ENCODE results near the gene OIP5. TPM values are rescaled to one million over a fixed set of nuclear protein-coding genes. Genes with fewer than 3 reads are reported as not detected.

OIP5 gene
- total and polyA plus RNA-seq, 4 donors, result 0.17 to 11.8 (median 1.1) TPM

- no peak for DNase-seq (ENCODE audit: low spot score)
- H3K36me3 ChIP-seq (ENCODE audit: control insufficient read depth in 4 of 4, insufficient read depth in 3 of 4, low read depth in 1 of 4, low read length in 3 of 4), result peaks cover 5 to 24% (median 16%) of the 10 kb centered on the region in 4 donors
- peaks cover 8 to 27% (median 14%) of the 10 kb centered on the region in 4 donors for H3K4me1 ChIP-seq (ENCODE audit: control insufficient read depth in 4 of 4, insufficient read depth in 4 of 4, low read length in 3 of 4)
- TF ChIP-seq CTCF (IDR thresholded peaks at IDR 0.05; ENCODE audit: low read depth, low read length, missing input control) (no peak), NR2F2 (IDR thresholded peaks at IDR 0.05) (no peak), FOXA2 (IDR thresholded peaks at IDR 0.05) (no peak), HNF4G (IDR thresholded peaks at IDR 0.05) (no peak), RAD21 (IDR thresholded peaks at IDR 0.05) (no peak), GABPA (IDR thresholded peaks at IDR 0.05 in 1 of 2, conservative IDR thresholded peaks at IDR 0.05 in 1 of 2) (no peak), SP1 (IDR thresholded peaks at IDR 0.05) (no peak), ZBTB33 (IDR thresholded peaks at IDR 0.05) (no peak)
- H3K27me3 ChIP-seq (ENCODE audit: control insufficient read depth in 4 of 4, insufficient read depth in 4 of 4, low read length in 3 of 4), result no peaks in the 10 kb centered on the region
- H3K27ac ChIP-seq (ENCODE audit: low read depth in 1 of 2, low read length in 2 of 2), result peak overlapping the region; percentile 90 to 93
- WGBS, result 51% methylated on average over 7 of the region's 7 CpGs
- H3K9ac ChIP-seq (ENCODE audit: low read depth in 1 of 2, low read length in 2 of 2), result peak overlapping the region; percentile 38 to 89
- no peaks in the 10 kb centered on the region for H3K9me3 ChIP-seq (ENCODE audit: control insufficient read depth in 4 of 4, low read length in 3 of 4)
- H3K4me3 ChIP-seq (ENCODE audit: low read depth in 1 of 3, low read length in 3 of 3), result peak overlapping the region; percentile 82 to 99 (median 94)
Measured at GRCh38 chr15:41285285-41285684, 47.1 kb downstream of the OIP5 start.

DNA sequence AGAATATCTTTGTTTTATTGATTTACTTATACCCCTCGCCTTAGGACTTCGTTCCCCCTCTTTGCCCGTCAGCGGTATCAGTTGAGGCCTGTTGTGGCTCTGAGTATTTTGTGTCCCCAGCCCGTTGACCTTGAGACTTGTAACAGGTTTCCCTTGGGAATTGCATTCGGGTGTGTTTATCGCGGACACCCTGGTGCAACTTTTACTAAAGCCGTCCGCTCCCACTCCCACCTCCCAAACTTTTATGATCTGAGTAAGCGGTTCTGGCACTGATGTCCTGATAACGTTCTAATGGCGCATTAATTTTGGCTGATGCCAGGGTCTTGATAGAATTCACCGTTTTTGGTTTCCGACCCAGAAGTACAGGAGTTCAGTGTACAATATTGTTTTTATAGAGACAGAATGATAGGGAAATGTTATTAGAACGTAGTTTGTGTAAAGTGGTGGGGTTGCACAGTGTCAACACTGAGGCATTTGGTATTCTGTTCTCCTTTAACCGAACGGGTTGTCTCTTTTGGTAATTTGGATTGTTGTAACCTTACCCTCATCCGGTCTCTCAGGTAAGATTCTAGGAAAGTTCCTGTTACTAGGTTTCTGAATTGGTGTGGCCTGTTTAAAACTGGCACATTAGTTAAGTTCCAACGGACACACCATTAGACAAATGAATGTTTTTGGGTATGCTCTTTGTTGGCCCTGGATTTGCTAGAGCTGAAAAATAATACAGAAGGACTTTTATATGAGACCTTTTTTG is 47.8 kb downstream of the OIP5 start:
- H3K36me3 ChIP-seq (ENCODE audit: control insufficient read depth in 4 of 4, insufficient read depth in 3 of 4, low read depth in 1 of 4, low read length in 3 of 4), result peaks cover 5 to 30% (median 21%) of the 10 kb centered on the region in 4 donors

More for the DNA sequence above, 47.8 kb downstream of the OIP5 start:
- DNase-seq (ENCODE audit: low spot score), result no peak
- TF ChIP-seq ZBTB33 (IDR thresholded peaks at IDR 0.05), result no peak
- TF ChIP-seq RAD21 (IDR thresholded peaks at IDR 0.05), result peak in 1 of 2 donors; percentile 7
- TF ChIP-seq GABPA (IDR thresholded peaks at IDR 0.05 in 1 of 2, conservative IDR thresholded peaks at IDR 0.05 in 1 of 2), result no peak
- no peak for TF ChIP-seq TAF1 (conservative IDR thresholded peaks at IDR 0.05)
- no peak for TF ChIP-seq NR2F2 (IDR thresholded peaks at IDR 0.05)
- no peak for TF ChIP-seq HNF4G (IDR thresholded peaks at IDR 0.05)
- TF ChIP-seq RXRA (IDR thresholded peaks at IDR 0.05), result no peak
- no peak for TF ChIP-seq FOXA1 (IDR thresholded peaks at IDR 0.05)
- Histone ChIP-seq H3K9ac (ENCODE audit: low read depth in 1 of 2, low read length in 2 of 2) (peak overlapping the region; percentile 89 to 95), H3K9me3 (ENCODE audit: control insufficient read depth in 4 of 4, low read length in 3 of 4) (no peaks in the 10 kb centered on the region), H3K27me3 (ENCODE audit: control insufficient read depth in 4 of 4, insufficient read depth in 4 of 4, low read length in 3 of 4) (no peaks in the 10 kb centered on the region), H3K27ac (ENCODE audit: low read depth in 1 of 2, low read length in 2 of 2) (peak overlapping the region; percentile 90 to 93), H3K4me1 (ENCODE audit: control insufficient read depth in 4 of 4, insufficient read depth in 4 of 4, low read length in 3 of 4) (peaks cover 8 to 27% (median 13%) of the 10 kb centered on the region in 4 donors), H3K4me3 (ENCODE audit: low read depth in 1 of 3, low read length in 3 of 3) (peak overlapping the region; percentile 82 to 99 (median 94))
- WGBS, result under 1% methylated on average over 20 of the region's 20 CpGs
